ENCODE results near the gene KIT. TPM values are rescaled to one million over a fixed set of nuclear protein-coding genes. Genes with fewer than 3 reads are reported as not detected.

Gene KIT
- total RNA-seq, 6 donors from 2014 or later, result 2.8 to 38.7 (median 12.7) TPM

- H3K27ac ChIP-seq, result no peak overlapping the region
- no peak for ATAC-seq (ENCODE audit: low FRiP score in 2 of 2)
- TF ChIP-seq POLR2A (IDR thresholded peaks at IDR 0.05), result no peak
- TF ChIP-seq EP300 (IDR thresholded peaks at IDR 0.05), result no peak
- TF ChIP-seq POLR2AphosphoS5 (IDR thresholded peaks at IDR 0.05), result no peak
- TF ChIP-seq CTCF (IDR thresholded peaks at IDR 0.05), result no peak
These were observed 18.9 kb downstream of the KIT start for GRCh38 chr4:54676658-54677057.

GRCh38 chr4:54677416-54677815 is 19.7 kb downstream of the KIT start:
- no peak for ATAC-seq (ENCODE audit: low FRiP score in 2 of 2)
- H3K4me3 ChIP-seq, result no peak overlapping the region
- no peaks in the 10 kb centered on the region for H3K9me3 ChIP-seq
- no peak for TF ChIP-seq POLR2A (IDR thresholded peaks at IDR 0.05)
- no peak for TF ChIP-seq CTCF (IDR thresholded peaks at IDR 0.05)
- TF ChIP-seq POLR2AphosphoS5 (IDR thresholded peaks at IDR 0.05), result no peak
- TF ChIP-seq EP300 (IDR thresholded peaks at IDR 0.05), result no peak
- H3K27ac ChIP-seq, result no peak overlapping the region
- H3K27me3 ChIP-seq, result no peaks in the 10 kb centered on the region
- no peaks in the 10 kb centered on the region for H3K4me1 ChIP-seq
- no peak for DNase-seq
- 76 to 84% methylated on average over 3 of the region's 3 CpGs for WGBS, 2 donors
- H3K36me3 ChIP-seq, result no peaks in the 10 kb centered on the region

More at GRCh38 chr4:54676658-54677057, 18.9 kb downstream of the KIT start:
- Histone ChIP-seq H3K4me3 (no peak overlapping the region), H3K36me3 (no peaks in the 10 kb centered on the region), H3K9me3 (no peaks in the 10 kb centered on the region), H3K4me1 (no peaks in the 10 kb centered on the region), H3K27me3 (no peaks in the 10 kb centered on the region)
- no peak for DNase-seq
- WGBS, 2 donors, result 80 to 90% methylated on average over 5 of the region's 5 CpGs

GRCh38 chr4:54677853-54678650 is 20.3 kb downstream of the KIT start:
- WGBS, 2 donors, result 68% methylated on average over 7 of the region's 7 CpGs
- Histone ChIP-seq H3K36me3 (no peaks in the 10 kb centered on the region), H3K27me3 (no peaks in the 10 kb centered on the region), H3K4me1 (no peaks in the 10 kb centered on the region), H3K9me3 (no peaks in the 10 kb centered on the region), H3K4me3 (no peak overlapping the region), H3K27ac (no peak overlapping the region)
- DNase-seq, result no peak
- ATAC-seq (ENCODE audit: low FRiP score in 2 of 2), result no peak
- TF ChIP-seq EP300 (IDR thresholded peaks at IDR 0.05) (no peak), CTCF (IDR thresholded peaks at IDR 0.05) (no peak), POLR2A (IDR thresholded peaks at IDR 0.05) (no peak), POLR2AphosphoS5 (IDR thresholded peaks at IDR 0.05) (no peak)

GRCh38 chr4:54678826-54679225 is 21.1 kb downstream of the KIT start:
- no peaks in the 10 kb centered on the region for H3K36me3 ChIP-seq
- no peak for DNase-seq
- H3K9me3 ChIP-seq, result no peaks in the 10 kb centered on the region
- no peaks in the 10 kb centered on the region for H3K27me3 ChIP-seq
- H3K4me3 ChIP-seq, result no peak overlapping the region
- H3K27ac ChIP-seq, result no peak overlapping the region
- ATAC-seq (ENCODE audit: low FRiP score in 2 of 2), result no peak
- TF ChIP-seq CTCF (IDR thresholded peaks at IDR 0.05) (no peak), EP300 (IDR thresholded peaks at IDR 0.05) (no peak), POLR2A (IDR thresholded peaks at IDR 0.05) (no peak), POLR2AphosphoS5 (IDR thresholded peaks at IDR 0.05) (no peak)
- H3K4me1 ChIP-seq, result no peaks in the 10 kb centered on the region

- 81 to 85% methylated on average over 1 of the region's 1 CpG for WGBS, 2 donors
- Histone ChIP-seq H3K27me3 (no peaks in the 10 kb centered on the region), H3K36me3 (no peaks in the 10 kb centered on the region), H3K9me3 (no peaks in the 10 kb centered on the region), H3K27ac (no peak overlapping the region), H3K4me1 (no peaks in the 10 kb centered on the region), H3K4me3 (no peak overlapping the region)
- TF ChIP-seq POLR2A (IDR thresholded peaks at IDR 0.05) (no peak), EP300 (IDR thresholded peaks at IDR 0.05) (no peak), CTCF (IDR thresholded peaks at IDR 0.05) (no peak), POLR2AphosphoS5 (IDR thresholded peaks at IDR 0.05) (no peak)
- DNase-seq, result no peak
- no peak for ATAC-seq (ENCODE audit: low FRiP score in 2 of 2)
These were observed 22.1 kb downstream of the KIT start for GRCh38 chr4:54679813-54680212.
